ENCODE data around the gene ITGA3. TPM values are rescaled to one million over a fixed set of nuclear protein-coding genes. Genes with fewer than 3 reads are reported as not detected.

Gene ITGA3
- total RNA-seq, 1 experiment from 2014 or later: 392 TPM

GRCh38 chr17:50096092-50096491 lies 40.2 kb downstream of the ITGA3 start:
- H3K4me3 ChIP-seq (replicated peaks in 1 of 2; ENCODE audit: low read depth in 1 of 2, low read length in 2 of 2): peak overlapping the region; percentile 84 to 96
- H3K36me3 ChIP-seq (ENCODE audit: control insufficient read depth in 1 of 2, insufficient read depth in 2 of 2, low read length in 2 of 2): peaks cover 0 to 7% of the 10 kb centered on the region in 2 experiments; a peak in 2 of 4 replicates
- no TSS peak for BruUV-seq (replicated peaks)
- H2AFZ ChIP-seq (ENCODE audit: low read depth, low read length, poor library complexity, severe bottlenecking): no peak overlapping the region
- H3K4me2 ChIP-seq (ENCODE audit: low read length): peak overlapping the region; percentile 91
- H3K27me3 ChIP-seq (ENCODE audit: insufficient read depth, low read length): no peaks in the 10 kb centered on the region
- ATAC-seq: no peak
- no peak for DNase-seq (ENCODE audit: low read depth, low spot score)
- H3K9me3 ChIP-seq (ENCODE audit: control insufficient read depth in 1 of 2, insufficient read depth in 1 of 2, low read depth in 1 of 2, low read length in 2 of 2): no peaks in the 10 kb centered on the region
- no peaks in the 10 kb centered on the region for H4K20me1 ChIP-seq (ENCODE audit: insufficient read depth)
- H3K9ac ChIP-seq (ENCODE audit: low read length): peak overlapping the region; percentile 83
- POLR2A ChIA-PET: interaction anchor here (0.9 kb wide), 1 partner anchor 40 kb away, joined by 3 read pairs; the partner anchor contains the start of gene ITGA3
- CTCF ChIA-PET: interaction anchor here (0.5 kb wide), 1 partner anchor 67 kb away, joined by 4 read pairs; no protein-coding TSS in a partner anchor
- peak overlapping the region; percentile 64; the same call in 1 of the 2 replicates for H3K27ac ChIP-seq (ENCODE audit: low read depth, low read length)
- peaks cover 25 to 48% of the 10 kb centered on the region in 2 experiments for H3K4me1 ChIP-seq (ENCODE audit: control insufficient read depth in 1 of 2, insufficient read depth in 2 of 2, low read length in 2 of 2)
- H3K79me2 ChIP-seq (ENCODE audit: insufficient read depth, low read length): 0 out of 2 replicates have a peak, but pooled peaks cover 6% of the 10 kb centered on the region
- no peaks in the 10 kb centered on the region for H3K9me2 ChIP-seq (ENCODE audit: insufficient read depth)
- TF ChIP-seq SIN3A (IDR thresholded peaks at IDR 0.05; ENCODE audit: low read depth) (no peak), EGR1 (IDR thresholded peaks at IDR 0.05; ENCODE audit: low read depth) (no peak), SRF (IDR thresholded peaks at IDR 0.05; ENCODE audit: low read depth) (no peak), SP1 (IDR thresholded peaks at IDR 0.05; ENCODE audit: low read depth) (no peak), CEBPB (IDR thresholded peaks at IDR 0.05; ENCODE audit: low read depth) (no peak), POLR2A (IDR thresholded peaks at IDR 0.05; ENCODE audit: borderline replicate concordance, extremely low read depth, insufficient read depth, insufficient read length) (no peak), YY1 (IDR thresholded peaks at IDR 0.05; ENCODE audit: extremely low read depth, insufficient replicate concordance, low read depth, low read length) (no peak), REST (IDR thresholded peaks at IDR 0.05; ENCODE audit: low read depth) (no peak), JUND (IDR thresholded peaks at IDR 0.05) (no peak), CBX3 (IDR thresholded peaks at IDR 0.05; ENCODE audit: low read depth) (no peak), ELF1 (IDR thresholded peaks at IDR 0.05; ENCODE audit: borderline replicate concordance, low read depth) (no peak), ZNF274 (IDR thresholded peaks at IDR 0.05; ENCODE audit: low read depth, low read length) (no peak), RAD21 (IDR thresholded peaks at IDR 0.05; ENCODE audit: low read depth) (no peak), FOSL1 (IDR thresholded peaks at IDR 0.05; ENCODE audit: low read depth) (no peak)
- TF ChIP-seq, protein P1, sequence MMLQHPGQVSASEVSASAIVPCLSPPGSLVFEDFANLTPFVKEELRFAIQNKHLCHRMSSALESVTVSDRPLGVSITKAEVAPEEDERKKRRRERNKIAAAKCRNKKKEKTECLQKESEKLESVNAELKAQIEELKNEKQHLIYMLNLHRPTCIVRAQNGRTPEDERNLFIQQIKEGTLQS (IDR thresholded peaks at IDR 0.05): no peak
- RAD21 ChIA-PET (ENCODE audit: low non-redundant PET in 1 of 2, low total read pairs in 2 of 2, uncharacterized antibody in 2 of 2, unreplicated experiment in 2 of 2): no interaction called here
- intact Hi-C loops (cut with micrococcal nuclease): no loop called here
